Skeletal muscle satellite cell (primary cell): ENCODE results near the gene GRIN2A.

ENCODE experiments used
- H3K27me3 ChIP-seq: 2 replicates; pipeline ENCODE4 v1.7.0; 2013; ENCODE audit warnings: low read length; ENCODE audit not compliant: control insufficient read depth, insufficient read depth
- H3K36me3 ChIP-seq: 2 replicates; pipeline ENCODE4 v1.7.0; 2013; ENCODE audit warnings: mild to moderate bottlenecking, control low read depth, low read length; ENCODE audit not compliant: insufficient read depth
- H3K4me1 ChIP-seq: 2 replicates; pipeline ENCODE4 v1.7.0; 2013; ENCODE audit warnings: low read length; ENCODE audit not compliant: control insufficient read depth, insufficient read depth
- H3K4me2 ChIP-seq: 2 replicates; pipeline ENCODE4 v1.7.0; 2013; ENCODE audit warnings: mild to moderate bottlenecking, low read length
- H3K4me3 ChIP-seq: 2 replicates; pipeline ENCODE4 v1.7.0; 2013; ENCODE audit warnings: low read length
- H3K9ac ChIP-seq: 2 replicates; pipeline ENCODE4 v1.7.0; 2013; ENCODE audit warnings: mild to moderate bottlenecking, low read depth, low read length, moderate library complexity
- H3K9me3 ChIP-seq: replicated peaks from 2 replicates; pipeline ENCODE4 v1.7.0; 2013; ENCODE audit warnings: mild to moderate bottlenecking, control low read depth, low read length

GRIN2A gene

DNA sequence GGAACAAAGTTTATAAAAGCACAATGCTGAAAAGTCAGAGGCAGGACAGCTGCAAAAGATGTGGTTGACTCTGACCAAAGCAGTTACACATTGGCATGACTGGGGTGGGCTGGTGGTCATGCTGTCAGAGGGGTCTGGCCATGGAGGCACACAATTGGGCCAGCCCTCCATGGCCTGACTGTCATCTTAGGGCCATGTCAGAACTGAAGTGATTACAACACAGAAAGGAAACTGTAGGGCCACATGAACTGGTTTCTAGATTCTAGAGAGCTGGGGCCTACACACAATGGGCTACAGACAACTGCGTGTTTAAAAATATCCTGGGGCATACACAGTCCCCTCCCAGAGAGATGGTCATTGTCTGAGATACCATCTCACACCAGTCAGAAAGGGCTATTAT is 380.6 kb downstream of the GRIN2A start:
- Histone ChIP-seq H3K27me3 (no peaks in the 10 kb centered on the region), H3K4me3 (no peak overlapping the region), H3K9me3 (no peaks in the 10 kb centered on the region), H3K4me1 (peaks cover 2% of the 10 kb centered on the region), H3K4me2 (no peak overlapping the region), H3K9ac (no peak overlapping the region), H3K36me3 (no peaks in the 10 kb centered on the region)

DNA sequence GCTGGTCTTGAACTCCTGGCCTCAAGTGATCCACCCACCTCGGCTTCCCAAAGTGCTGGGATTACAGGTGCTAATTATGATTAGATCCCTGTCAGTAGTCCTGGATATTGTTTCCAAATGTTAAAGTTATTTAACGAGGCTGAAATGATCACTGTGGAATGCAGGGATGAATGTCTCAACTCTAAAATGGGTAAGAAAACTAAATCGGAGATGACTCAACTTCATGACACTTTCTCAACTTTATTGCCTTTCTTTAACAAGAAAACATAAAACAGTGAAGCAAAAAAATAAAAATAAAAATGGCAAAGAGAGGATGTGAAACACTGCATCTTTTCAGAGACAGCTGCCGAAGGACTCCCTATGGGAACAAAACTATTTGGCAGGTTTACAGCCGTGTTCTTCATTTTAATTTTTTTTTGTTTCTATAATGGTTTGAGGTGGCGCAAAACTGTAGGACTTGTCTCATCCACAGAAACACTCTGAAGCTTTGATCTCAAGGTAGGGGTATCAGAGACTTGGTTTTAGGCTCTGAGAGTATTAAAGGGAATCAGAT is 382.0 kb downstream of the GRIN2A start:
- Histone ChIP-seq H3K9ac (no peak overlapping the region), H3K9me3 (no peaks in the 10 kb centered on the region), H3K36me3 (no peaks in the 10 kb centered on the region), H3K4me2 (no peak overlapping the region), H3K4me3 (no peak overlapping the region), H3K27me3 (no peaks in the 10 kb centered on the region), H3K4me1 (peaks cover 2% of the 10 kb centered on the region)

DNA sequence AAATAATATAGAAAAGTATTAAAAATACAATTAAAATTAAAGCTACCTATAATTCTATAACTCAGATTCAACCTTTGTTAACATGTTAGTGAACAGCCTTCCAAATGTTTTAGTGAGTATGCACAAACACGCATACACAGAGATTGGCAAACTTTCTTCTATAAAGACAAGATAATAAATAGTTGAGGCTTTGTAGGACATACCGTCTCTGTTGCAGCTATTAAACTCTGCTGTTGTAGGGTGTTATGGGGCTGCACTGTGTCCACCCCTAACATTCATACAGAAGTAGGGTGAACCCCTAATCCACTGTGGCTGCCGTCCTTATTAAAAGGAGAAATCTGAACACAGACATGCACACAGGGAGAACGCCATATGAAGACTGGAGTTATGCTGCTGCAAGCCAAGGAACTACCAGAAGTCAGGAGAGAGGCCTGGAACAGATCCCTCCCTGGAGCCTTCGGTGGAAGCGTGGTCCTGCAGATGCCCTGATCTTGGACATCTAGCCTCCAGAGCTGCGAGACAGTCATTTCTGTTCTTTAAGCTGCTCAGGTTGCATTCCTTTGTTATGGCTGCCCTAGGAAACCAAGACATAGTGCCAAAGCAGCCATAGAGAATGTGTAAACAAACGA is 383.2 kb downstream of the GRIN2A start:
- Histone ChIP-seq H3K27me3 (no peaks in the 10 kb centered on the region), H3K4me3 (no peak overlapping the region), H3K4me2 (no peak overlapping the region), H3K36me3 (no peaks in the 10 kb centered on the region), H3K9ac (no peak overlapping the region), H3K4me1 (peaks cover 2% of the 10 kb centered on the region), H3K9me3 (no peaks in the 10 kb centered on the region)

DNA sequence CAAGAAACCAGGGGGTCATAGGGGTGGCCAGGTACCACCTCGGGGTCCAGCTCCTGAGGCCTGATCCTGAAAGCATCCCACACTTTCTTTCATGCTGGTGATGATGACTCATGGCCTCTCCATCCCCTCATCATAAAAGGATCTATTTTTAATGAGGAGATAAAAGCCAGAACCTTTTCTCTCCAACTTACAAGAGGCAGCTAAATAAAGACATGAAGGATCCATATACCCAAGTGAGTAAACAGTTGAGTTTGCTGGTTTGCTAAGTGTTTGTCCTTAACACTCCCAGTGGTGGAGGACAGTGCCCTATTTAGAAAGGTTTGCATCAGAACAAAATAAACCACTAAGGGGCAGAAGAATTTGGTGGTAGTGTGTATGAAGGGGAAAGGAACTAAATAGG is 383.8 kb downstream of the GRIN2A start:
- Histone ChIP-seq H3K27me3 (no peaks in the 10 kb centered on the region), H3K36me3 (no peaks in the 10 kb centered on the region), H3K4me3 (no peak overlapping the region), H3K4me1 (peaks cover 2% of the 10 kb centered on the region), H3K9ac (no peak overlapping the region), H3K9me3 (no peaks in the 10 kb centered on the region), H3K4me2 (no peak overlapping the region)

DNA sequence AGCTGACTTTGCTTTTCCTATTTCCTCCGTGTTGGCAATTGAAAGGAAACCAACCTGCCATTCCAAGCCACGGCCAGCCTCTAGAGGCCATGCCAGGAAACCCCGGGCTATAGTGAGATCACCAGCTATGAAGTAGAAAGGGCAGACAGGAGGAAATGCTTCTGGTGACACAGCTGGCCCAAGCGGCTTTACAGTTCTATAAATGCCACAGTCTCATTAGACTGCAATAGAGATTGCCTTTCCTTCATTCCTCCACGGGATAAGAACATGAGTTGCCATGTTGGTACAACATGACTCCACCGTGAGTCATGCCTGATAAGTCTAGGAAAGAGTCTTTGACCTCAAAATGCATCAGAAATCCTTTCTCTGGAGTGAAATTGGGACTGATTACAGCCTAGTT is 384.9 kb downstream of the GRIN2A start:
- Histone ChIP-seq H3K9ac (no peak overlapping the region), H3K9me3 (no peaks in the 10 kb centered on the region), H3K4me1 (peaks cover 2% of the 10 kb centered on the region)

DNA sequence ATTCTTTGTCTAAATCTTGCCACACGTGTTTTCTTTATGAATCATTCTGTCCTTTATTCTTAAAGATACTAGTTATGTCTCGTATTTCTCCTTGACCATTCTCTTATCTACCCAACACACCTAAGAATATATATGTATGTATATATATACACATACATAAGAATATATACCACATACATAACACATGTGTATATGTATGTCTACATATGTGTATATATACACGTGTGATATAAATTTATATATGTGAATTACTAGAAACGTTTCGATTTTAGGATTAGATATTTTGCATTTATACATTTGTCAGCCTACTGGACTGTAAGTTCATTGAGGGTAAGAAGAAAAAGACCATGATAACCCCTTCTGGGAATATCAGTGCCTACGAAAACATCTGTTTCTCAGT is 388.6 kb downstream of the GRIN2A start:
- Histone ChIP-seq H3K4me2 (no peak overlapping the region), H3K27me3 (no peaks in the 10 kb centered on the region), H3K9ac (no peak overlapping the region), H3K9me3 (no peaks in the 10 kb centered on the region), H3K36me3 (no peaks in the 10 kb centered on the region), H3K4me3 (no peak overlapping the region), H3K4me1 (peaks cover 2% of the 10 kb centered on the region)

More for the DNA sequence above, 384.9 kb downstream of the GRIN2A start:
- H3K36me3 ChIP-seq, result no peaks in the 10 kb centered on the region
- H3K4me2 ChIP-seq, result no peak overlapping the region
- no peaks in the 10 kb centered on the region for H3K27me3 ChIP-seq
- no peak overlapping the region for H3K4me3 ChIP-seq

DNA sequence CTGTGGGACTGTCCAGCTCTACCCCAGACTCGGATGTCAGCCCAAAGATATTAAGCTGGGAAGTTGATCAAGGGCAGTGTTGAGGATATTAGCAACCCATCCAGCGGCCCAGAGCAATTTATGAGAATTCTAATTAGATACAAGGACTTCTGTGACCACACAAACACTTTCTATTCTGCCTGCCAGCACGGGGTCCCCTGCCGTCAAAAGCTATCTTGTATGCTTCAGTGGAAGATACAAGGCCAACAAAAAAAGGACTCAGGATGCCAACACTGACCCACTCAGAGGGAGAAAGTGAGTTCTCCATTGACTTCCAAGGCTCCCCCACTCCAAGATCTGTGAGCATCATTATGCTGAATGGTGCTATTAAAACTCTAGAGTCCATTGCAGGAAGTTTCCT is 390.7 kb downstream of the GRIN2A start:
- Histone ChIP-seq H3K4me3 (no peak overlapping the region), H3K36me3 (no peaks in the 10 kb centered on the region), H3K9ac (no peak overlapping the region), H3K9me3 (no peaks in the 10 kb centered on the region), H3K27me3 (no peaks in the 10 kb centered on the region), H3K4me1 (no peaks in the 10 kb centered on the region), H3K4me2 (no peak overlapping the region)

DNA sequence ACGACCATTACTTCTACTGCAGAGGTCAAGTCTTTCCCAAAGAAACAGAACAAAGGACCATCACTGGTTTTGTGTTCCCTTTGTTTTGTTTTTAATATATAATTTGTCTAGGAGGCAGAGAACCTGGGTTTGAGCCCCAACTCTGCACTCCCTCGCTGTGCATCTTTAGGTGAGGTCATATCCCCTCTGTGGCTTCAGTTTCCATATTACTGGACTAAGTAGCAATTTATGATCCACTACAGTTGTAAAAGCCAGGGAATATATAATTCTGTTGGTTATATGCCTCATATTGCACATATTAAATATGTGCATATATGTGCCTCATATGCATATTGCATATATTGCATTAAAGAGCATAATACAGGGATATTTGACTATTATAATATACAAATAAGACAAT is 392.0 kb downstream of the GRIN2A start:
- no peak overlapping the region for H3K4me2 ChIP-seq
- no peaks in the 10 kb centered on the region for H3K27me3 ChIP-seq
- H3K4me1 ChIP-seq, result no peaks in the 10 kb centered on the region
- no peak overlapping the region for H3K4me3 ChIP-seq
- no peaks in the 10 kb centered on the region for H3K36me3 ChIP-seq
- H3K9me3 ChIP-seq, result no peaks in the 10 kb centered on the region
- no peak overlapping the region for H3K9ac ChIP-seq

DNA sequence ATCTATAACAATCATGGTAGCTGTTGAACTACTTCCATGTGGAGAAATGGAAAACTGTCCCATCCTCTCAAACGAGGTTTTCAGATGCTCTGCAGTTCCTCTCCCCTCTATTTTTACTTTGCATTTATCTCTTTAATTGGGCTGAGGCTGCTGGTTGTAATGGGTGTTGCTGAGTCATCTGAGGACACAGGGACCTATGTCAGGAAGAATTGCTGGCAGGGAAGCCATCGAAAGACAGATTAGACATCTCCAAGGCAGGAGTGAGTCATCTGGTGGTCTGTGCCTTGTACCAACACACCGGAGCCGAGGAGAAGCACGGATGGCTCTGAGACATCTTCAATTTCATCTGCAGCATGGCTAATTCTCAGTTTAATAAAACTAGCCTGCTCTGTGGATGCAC is 394.5 kb downstream of the GRIN2A start:
- H3K9ac ChIP-seq, result no peak overlapping the region
- H3K27me3 ChIP-seq, result no peaks in the 10 kb centered on the region
- H3K4me1 ChIP-seq, result no peaks in the 10 kb centered on the region
- no peak overlapping the region for H3K4me3 ChIP-seq
- H3K4me2 ChIP-seq, result no peak overlapping the region
- no peaks in the 10 kb centered on the region for H3K9me3 ChIP-seq
- H3K36me3 ChIP-seq, result no peaks in the 10 kb centered on the region

DNA sequence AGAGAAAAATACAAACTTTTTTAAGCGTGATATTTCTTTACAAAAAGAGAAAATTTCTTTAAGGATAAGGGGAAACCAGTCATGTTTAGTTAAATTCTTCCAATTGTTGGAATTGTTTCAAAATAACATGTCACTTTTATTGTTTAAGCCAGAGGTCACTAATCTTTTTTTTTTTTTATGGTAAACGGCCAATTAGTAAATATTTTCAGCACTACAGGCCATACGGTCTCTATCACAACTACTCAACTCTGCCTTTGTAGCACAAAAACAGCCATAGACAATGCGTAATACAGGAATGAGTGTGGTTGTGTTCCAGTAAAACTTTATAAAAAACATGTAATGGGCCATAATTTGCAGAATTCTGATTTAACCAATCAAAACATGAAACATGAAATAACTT is 401.4 kb downstream of the GRIN2A start:
- Histone ChIP-seq H3K27me3 (no peaks in the 10 kb centered on the region), H3K4me1 (no peaks in the 10 kb centered on the region), H3K4me3 (no peak overlapping the region), H3K36me3 (no peaks in the 10 kb centered on the region), H3K9ac (no peak overlapping the region), H3K9me3 (no peaks in the 10 kb centered on the region), H3K4me2 (no peak overlapping the region)

DNA sequence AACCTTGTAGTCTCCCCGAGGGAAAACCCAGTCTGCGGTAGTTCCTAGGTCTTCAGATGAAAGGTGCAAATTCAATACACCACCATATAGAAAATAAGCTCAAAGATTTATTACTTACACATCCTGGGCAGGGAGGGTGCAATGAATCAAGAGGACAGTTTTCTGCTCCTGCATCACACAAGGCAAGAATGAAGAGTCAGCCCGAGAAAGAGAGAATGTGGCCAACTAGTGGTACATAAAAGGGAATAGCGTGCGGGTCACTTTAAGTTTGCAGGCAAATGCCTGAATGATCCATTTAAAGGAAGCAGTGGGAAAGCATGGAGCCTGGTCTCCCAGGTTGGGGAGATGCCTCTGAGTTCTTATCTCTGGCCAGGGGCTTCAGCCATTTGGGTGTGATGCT is 403.4 kb downstream of the GRIN2A start:
- Histone ChIP-seq H3K9ac (no peak overlapping the region), H3K36me3 (no peaks in the 10 kb centered on the region), H3K4me1 (no peaks in the 10 kb centered on the region), H3K4me2 (no peak overlapping the region), H3K9me3 (no peaks in the 10 kb centered on the region), H3K27me3 (no peaks in the 10 kb centered on the region), H3K4me3 (no peak overlapping the region)

DNA sequence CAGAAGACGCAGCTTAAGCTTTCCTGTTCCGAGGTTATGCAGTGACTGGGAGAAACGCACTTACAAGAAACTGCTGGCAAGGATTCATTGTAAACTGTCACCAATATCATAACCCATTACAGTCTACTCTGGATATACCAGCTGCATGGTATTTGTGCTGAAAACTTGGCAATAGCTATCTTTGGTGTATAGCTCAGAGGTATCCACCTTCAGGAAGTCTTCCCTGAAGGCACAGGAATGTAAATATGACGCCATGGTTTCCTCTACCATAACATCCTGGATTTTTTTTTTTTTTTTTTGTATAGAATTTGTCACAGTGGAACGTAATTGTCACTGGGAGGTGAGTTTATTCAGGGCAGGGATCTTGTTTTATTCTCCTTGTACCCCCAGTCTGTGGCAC is 406.2 kb downstream of the GRIN2A start:
- H3K4me2 ChIP-seq, result no peak overlapping the region
- no peaks in the 10 kb centered on the region for H3K27me3 ChIP-seq
- H3K36me3 ChIP-seq, result no peaks in the 10 kb centered on the region
- no peaks in the 10 kb centered on the region for H3K9me3 ChIP-seq
- no peak overlapping the region for H3K9ac ChIP-seq
- H3K4me3 ChIP-seq, result no peak overlapping the region
- no peaks in the 10 kb centered on the region for H3K4me1 ChIP-seq
